CD4-positive, alpha-beta T cell treated with Interleukin-21 for 1 hour (primary cell): ENCODE data around the gene VWA8.

ENCODE experiments used
- DNase-seq: peaks from one replicate; pipeline ENCODE4 v3.0.0-alpha.2; 2020

Gene VWA8

DNA sequence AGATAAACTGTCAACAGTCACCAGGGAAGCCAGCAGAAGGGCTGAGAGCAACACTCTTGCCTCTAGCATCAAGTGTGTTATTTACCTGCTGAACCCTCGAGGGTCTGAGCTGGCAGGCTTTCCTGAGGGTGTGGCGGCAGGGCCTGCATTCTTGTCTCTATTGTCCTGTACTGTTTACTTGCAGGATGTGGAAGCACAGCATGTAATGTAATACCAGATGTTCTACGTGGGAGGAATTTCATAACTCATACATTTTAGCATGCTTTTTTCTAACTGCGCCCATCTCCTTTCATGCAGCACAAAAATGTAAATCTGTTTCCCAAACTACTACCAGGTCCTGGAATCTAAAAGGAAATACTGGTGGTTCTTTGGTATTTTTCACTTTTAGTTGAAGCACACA, 350.5 kb downstream of the VWA8 start:
- no peak for DNase-seq

DNA sequence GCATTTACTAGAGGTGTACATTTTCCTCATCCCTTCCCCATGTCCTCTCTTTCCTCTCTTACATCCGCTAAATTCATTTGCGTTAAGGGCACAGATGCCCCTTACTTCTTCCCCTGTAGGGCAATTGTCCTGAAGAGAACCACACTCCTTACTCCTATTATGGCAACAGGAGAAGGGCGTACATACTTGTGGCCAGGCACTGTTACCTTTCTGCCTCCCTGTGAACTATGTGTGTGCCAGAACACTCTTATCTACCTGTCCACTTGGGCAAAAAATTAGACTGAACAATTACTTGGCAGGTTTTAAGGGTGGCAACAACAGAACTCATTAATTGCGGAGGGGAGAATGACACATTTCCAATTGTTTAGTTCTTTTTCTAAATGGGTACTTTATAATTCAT, 351.1 kb downstream of the VWA8 start:
- DNase-seq: no peak

DNA sequence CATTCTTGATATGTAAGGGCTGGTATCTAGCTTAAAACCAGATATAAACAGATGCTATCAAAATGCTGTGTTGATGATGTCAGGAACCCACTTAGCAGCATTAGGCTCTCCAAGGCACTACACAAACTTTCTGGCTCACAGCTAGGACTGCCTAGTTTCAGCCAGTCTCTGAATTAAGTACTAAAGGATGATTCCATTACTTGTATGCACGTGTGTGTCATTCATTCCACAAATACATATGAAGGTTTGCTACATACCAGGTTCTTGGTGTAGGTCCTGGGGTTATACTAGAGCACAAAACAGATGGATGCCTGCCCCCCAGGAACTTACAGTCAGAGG, 352.1 kb downstream of the VWA8 start:
- no peak for DNase-seq

DNA sequence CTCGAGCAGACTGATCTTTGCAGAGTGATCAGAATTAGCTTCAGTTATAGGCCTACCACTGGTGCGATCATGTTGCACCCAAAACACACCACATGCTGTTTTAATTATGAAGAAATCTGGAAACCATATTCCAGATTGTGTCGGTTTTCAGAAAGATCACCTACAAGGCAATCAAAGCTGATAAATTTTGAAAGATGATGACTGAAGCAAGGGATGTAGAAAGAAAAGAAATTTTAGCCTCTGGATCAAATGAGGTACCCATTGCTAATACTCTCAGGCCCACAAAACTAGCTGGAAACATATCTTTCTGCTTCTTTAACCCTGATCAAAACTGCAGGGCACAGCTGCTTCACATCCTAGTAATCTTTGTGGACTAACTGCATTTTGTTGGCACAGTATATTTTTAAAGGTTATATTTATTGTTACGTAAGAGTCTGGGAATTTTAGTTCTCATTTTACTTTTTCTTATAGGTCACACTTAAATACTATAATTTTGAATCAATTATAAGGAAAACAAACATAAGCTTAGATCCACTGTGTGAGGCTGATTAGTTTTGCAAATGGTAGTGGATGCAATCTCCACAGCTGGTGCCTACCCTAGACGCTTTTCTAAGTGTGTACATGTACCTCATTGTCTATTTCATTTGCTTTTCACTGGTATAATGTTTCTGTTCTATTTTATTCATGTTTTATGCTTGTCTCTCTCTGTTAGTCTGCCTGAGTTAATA, 352.6 kb downstream of the VWA8 start:
- no peak for DNase-seq

DNA sequence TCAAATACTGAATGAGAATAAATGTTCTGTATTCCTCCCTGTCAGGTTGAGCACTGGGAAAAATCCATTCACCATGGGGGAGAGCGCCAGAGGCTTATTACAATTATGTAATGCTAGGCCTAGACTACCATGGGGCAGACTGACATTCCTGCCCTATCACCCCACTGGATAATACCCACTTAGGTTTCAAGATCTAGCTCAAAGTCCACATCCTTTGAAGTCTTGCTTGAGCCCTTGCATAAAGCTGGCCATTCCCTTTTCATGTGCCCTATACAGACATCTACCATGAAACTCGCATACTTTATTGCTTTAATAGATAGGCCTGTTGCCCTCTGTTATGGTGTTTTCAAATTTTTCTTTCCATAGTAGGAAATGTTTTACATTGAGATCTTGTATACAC, 354.3 kb downstream of the VWA8 start:
- DNase-seq: no peak

DNA sequence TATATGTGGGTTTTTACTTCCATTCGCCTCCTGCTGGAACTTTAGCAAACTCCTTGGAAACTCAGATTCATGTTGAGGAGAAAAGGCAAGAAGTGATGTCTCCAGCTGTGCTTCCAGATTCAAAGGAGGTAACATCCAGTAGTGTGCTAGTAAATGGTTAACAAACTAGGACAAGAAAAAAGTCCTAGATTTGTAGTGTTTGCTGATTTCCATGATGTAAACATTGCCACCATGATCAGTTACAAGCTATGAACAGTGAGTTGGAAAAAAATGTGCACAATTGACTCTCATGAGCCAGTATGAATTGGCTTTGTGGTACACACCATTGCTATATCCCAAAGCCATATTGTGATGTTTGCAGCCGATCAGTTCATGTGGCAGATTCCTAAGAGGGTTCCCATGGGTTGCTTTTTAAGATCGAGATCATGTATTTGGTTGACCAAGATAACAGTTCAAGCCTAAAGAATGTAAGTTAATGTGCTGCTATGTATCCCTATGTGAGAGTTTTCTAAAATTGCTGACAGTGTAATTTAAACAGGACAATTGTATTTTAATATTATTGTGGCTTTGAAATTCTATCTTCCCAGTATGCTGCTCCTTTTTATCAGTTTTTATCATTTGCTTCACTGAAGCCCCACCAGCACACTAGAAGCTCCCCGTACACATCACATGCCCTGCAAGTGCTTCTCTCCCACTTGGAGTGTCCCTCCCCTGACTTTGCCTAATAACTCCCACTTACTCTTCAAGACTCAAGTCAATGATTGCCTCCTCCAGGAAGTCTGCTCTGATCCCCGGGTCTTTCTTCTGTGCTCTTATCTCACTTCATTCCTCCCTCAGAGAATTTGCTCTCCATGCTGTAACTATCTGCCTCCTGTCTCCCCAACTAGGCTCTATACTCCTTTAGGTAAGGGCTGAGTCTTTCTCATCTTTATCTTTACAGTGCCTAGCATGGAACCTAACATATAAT, 355.3 kb downstream of the VWA8 start:
- DNase-seq: no peak

DNA sequence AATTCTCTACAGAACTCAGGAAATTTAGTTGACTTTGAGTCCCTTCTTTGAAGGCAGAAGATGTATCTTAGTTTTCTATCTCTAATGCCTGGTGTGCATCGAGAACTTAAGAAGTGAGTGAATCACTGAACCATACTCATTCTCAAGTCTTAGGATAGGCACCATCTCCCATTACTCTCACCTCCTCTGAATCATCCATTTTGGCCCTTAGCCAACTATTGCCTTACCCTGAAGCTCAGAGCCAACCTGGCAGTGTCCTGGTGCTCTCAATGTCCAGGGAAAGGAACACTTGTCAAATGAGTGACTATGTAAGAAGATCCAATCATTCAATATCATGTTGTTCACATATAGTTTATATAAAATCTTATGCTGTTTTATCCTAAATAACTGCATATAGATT, 357.0 kb downstream of the VWA8 start:
- no peak for DNase-seq

DNA sequence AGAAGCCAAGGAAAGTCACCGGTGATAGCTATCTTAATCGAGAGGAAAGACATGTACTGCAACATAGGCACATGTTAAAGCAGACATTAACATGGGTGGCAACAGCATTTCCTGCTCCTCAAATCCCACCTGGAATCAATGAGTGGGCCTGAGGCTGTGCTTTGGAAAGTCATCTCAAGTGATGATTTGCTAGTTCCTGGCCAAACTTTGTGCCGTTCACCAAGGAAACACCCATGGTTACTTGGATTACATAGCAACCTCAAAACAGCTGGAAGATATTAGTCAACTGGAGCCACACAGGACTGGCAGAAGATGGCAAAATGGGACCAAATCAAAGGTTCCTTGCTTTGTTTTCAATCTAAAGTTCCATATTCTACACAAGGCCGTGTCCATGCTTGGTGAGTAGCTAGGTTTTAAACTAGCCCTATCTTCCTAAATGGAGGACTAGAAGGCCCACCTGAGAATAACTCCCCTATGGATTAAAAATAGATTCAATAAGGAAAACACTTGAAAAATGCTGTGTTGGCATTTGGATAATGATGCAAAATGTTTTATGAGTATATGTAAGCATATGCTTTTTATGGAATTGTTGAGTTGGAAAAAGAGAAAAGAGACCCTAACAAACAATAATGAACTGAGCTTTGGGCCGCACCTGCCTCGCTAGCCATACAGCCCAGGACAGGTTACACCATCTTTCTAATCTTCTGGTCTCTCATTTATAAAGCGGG, 359.0 kb downstream of the VWA8 start:
- DNase-seq: no peak

DNA sequence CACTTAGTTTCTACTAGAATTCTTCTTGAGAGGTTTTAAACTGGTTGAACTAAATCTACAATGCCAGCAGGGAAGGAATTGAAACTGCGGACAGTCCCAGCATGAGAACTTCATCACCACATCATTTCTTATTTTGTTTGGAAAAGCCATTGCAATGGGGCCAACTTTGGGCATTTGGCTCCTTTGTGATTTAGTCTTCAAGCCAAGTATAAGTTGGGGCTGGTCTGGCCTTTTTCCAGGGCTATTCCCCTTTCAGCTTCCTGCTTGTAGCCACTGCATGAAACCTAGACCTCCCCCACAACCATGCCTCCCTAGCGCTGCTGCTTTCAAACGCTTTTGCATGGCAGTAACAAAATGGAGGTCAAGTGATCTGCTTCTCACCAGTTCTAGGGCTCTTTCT, 361.3 kb downstream of the VWA8 start:
- no peak for DNase-seq

DNA sequence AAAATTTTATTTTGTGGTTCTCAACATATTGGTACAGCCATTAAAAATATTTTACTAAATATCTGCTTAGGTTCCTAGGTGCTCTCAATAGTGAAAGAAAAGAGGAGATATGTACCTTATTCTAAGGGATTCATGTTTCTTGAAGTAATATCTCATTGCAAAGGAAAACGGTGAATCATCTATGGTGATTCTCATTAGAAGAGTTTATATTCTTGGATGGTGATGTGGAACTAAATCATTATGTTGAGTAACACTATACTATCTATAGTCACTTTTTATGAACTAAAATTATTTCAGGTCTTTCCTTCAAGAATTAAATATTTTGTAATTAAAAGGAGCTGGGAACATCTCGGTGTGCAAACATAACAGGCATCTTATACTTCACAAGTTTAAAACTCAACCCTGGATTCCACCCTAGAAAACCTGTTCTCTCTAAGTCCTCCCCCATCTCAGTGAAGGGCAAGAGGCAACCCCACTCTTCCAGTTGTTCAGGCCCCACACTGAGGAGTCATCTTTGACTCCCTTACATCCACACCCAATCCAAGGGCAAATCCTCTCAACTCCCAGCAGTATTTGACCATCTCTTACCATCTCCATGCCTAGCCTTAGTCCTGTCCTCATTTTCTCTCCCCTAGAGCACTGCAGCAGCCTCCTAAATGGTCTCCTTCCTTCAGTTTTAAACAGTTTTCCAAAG, 363.4 kb downstream of the VWA8 start:
- no peak for DNase-seq

DNA sequence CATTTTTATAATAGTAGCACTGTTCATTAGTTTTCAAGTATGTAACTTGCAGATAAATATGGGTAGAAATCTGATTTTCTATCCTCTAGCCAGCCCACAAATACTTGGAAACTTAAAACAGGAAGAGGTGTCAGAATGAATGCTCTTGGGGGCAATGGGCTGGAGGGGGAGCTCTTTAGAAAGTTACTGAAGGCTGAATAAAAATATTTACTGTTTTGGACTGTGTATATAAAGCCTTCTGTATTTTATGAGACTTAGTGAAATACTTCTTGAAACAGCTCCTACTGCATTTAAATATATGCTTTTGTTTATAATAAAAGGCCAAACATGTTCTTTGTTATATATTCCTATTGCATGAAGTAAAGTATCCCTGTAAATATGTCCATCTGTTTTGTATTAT, 364.7 kb downstream of the VWA8 start:
- DNase-seq: no peak

DNA sequence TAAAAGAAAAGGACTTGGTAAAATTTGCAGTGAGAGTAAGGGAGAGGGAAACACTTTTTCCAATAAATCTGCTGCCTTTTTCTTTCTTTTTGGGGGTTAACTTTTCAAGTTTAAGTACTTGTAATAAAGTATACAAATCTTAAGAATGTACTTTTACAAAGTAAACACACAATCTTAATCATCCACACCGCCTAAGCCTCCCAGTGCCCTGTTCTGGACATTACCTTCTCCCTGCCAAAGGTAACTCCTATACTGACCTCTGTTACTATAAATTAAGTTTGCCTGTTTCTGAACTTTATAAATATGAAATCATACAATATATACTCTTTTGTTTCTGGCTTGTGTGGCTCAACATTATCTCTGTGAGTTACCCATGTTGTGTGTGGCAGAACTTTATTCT, 365.6 kb downstream of the VWA8 start:
- no peak for DNase-seq

DNA sequence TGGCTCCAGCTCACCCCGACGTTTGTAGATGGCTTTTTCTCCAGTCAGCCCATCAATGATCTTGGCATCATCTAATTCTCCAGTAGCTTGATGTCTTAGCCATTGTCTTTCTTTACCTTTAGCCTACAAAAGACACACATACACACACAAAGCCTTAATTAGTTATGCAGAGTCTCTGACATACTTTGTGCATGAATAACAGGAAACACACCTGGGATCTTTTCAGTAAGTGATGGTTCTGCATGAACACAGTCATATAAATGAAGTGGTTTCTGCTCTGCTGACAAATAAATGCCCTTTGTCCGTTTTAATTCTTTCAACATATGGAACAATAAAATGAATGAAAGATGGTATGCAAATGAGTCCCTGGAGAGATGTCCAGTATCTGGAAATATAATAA, 370.3 kb downstream of the VWA8 start:
- DNase-seq: no peak

DNA sequence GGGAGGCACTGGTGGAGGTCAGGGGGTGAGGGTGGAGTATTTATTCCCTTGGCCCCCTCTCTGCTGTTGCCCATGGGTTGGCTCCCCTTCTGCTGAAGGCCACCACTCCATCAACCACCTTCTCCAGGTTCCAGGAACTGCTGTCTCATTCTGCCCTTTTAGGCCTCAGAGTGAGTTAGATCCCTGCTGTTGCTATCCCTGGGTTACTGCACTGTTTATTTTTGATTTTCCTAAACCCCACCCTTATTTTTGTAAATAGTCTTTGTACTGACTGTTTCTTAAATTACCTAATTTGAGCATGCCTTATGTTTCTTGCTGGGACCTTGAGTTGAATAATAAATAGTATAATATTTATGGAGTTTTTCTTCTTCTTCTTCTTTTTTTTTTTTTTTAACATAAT, 370.8 kb downstream of the VWA8 start:
- no peak for DNase-seq

DNA sequence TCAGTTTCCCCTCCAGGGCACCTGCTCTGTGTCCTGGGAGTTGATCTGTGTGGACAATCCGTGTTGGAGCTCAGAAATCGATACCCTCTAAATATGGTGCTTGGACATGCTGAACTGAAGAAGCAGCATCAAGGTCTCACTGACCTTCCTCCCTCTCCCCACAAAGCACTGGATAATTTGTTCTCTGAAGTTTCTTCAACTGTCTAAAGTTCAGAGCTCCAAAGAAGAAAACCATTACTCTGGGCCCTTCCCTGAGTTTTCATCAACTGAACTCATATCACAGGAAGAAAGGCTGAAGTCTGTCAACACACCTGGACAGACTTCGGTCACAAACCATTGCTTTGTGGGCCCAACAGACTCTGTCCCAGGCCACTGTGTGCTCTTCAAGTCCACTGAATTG, 371.5 kb downstream of the VWA8 start:
- DNase-seq: no peak

DNA sequence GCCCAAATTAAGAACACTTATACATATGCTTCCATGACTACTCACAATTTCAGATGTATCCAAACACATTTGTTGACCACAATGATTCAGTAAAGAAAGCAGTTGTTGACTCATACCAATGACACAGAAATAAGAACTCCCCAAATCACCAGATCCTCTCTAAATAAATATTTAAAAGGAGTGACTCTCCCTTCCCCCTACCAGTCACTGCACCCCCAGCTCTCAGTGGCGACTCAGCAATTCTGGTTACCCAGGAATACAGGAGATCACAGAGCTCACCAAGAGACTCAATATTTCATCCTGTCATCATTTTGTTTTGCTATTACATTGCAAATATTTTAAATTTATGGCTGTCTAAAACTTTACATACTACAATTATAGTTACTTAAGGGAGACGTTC, 372.0 kb downstream of the VWA8 start:
- DNase-seq: no peak

DNA sequence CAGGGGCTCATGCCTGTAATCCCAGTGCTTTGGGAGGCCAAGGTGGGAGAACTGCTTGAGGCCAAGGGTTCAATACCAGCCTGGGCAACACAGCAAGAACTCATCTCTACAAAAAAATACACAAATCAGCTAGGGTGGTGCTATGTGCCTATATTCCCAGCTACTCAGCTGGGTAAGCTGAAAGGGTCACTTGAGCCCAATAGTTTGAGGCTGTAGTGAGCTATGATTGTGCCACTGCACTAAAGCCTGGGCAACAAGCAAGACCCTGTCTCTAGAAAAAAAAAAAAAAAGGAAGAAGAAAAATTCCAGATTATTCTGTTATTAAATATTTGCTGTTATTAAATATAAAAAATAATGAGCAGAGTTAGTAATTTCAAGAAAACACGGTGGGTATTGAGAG, 372.5 kb downstream of the VWA8 start:
- DNase-seq: no peak

DNA sequence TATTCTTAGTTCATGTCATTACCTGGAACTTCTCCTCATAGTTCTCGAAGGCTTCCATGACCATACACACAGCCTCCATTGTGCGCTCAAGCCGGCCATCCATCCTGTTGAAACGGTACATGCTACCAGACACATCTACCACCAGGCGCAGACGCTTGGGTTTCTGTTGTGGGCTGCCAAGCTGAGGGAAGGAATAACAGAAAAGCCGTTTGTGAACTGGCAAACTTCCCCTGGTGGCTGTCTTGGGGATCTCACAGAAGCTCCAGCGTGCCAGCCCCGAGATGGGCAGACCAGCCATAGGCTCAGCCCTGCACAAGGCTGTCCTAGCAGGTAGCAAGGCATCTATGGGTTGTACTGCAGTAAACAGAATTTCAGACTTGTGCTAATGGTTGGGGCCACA, 373.4 kb downstream of the VWA8 start:
- peak; percentile 22 for DNase-seq

DNA sequence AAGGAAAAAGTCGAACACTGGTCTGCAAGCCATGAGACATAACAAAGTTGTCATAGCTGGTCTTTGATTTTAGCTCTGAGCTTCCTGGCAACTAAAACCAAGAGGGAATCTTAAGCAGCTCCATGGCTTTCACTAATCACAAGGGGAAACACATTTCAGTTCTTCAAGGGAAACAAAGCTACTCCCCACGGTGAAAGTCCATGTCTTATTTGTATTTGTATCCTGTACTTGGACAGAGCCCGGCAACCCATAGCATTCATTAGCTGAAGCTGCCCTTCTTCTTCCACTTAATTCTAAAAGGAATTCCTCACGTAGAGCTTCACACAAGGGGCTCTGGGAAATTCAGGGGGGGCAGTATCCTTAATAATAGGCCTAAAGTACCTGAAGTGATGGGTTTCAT, 374.7 kb downstream of the VWA8 start:
- DNase-seq: no peak

DNA sequence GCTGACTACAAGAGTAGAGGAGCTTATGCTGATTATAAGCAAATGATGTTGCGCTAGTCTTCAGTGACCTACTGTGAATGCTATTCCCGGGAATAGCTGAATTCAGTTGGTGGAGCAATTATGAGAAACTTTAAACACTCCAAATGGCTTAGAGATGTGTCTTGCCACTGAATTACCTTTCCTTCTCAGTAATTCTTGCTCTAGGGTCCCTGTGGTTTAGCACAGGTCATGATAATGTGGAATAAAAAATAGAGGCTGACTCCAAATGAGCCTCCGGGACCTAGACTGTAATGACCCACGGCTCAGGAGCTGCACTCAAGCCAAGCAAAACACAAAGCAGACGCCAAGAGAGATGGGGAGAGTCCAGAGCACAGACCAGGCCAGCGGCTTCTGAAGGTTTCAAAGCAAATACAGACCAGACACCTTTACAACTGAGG, 378.9 kb downstream of the VWA8 start:
- no peak for DNase-seq

DNA sequence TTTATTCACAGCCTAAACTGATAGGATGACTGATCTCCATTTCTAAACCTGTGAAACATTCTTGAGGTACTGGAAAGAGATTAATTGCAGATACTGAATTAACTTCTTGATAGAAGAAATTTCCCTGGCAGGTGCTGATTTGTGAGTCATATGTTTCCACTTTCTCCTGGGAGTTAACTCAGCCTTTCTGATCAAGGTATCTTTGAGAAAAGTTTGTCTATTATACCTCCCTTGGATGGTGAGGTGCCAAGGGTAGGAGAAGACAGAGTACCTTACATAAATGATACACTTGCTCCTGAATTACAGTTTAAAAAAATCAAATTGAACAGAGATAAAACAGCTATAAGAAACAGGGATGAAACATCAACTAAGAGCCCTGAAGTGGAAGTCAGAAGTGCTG, 380.6 kb downstream of the VWA8 start:
- DNase-seq: no peak

DNA sequence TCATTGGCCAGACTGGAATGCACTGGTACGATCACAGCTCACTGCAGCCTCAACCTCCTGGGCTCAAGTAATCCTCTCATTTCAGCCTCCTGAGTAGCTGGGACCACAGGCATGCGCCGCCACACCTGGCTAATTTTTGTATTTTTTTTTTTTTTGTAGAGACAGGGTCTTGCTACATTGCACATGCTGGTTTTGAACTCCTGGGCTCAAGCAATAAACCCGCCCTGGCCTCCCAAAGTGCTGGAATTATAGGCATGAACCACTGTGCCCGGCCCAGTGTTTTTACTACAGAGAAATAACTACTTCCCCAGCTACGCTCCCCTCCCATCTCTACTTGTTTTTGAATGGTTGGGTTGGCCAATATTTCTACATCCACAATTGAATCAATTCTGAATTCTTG, 381.0 kb downstream of the VWA8 start:
- no peak for DNase-seq

DNA sequence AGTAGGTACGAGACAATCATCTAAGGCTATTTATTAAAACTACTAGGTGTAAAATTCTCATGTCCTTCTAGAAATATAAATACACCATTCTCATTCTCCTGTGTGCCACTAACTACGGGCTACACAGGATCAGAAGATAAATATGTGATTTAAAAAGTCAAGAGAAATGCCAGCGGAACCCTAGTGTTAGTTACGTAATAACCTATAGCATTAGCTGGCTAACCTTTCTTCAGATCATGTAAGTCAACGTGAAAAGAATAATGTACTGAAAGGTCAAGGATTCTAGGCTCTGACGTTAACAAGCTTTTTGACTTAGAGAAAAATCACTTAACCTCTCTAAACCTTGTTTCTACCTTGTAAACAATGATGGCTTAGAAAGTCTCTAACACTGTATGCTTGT, 381.7 kb downstream of the VWA8 start:
- no peak for DNase-seq
